Measurements from ENCODE around the gene RASA2. TPM values are rescaled to one million over a fixed set of nuclear protein-coding genes. Genes with fewer than 3 reads are reported as not detected.

RASA2 gene
- total and polyA plus RNA-seq, 9 of the 15 experiments (the other 6 are each of a cell fraction or from before 2014, with no cell fraction given), result 2.0 to 12.8 (median 9.5) TPM

DNA sequence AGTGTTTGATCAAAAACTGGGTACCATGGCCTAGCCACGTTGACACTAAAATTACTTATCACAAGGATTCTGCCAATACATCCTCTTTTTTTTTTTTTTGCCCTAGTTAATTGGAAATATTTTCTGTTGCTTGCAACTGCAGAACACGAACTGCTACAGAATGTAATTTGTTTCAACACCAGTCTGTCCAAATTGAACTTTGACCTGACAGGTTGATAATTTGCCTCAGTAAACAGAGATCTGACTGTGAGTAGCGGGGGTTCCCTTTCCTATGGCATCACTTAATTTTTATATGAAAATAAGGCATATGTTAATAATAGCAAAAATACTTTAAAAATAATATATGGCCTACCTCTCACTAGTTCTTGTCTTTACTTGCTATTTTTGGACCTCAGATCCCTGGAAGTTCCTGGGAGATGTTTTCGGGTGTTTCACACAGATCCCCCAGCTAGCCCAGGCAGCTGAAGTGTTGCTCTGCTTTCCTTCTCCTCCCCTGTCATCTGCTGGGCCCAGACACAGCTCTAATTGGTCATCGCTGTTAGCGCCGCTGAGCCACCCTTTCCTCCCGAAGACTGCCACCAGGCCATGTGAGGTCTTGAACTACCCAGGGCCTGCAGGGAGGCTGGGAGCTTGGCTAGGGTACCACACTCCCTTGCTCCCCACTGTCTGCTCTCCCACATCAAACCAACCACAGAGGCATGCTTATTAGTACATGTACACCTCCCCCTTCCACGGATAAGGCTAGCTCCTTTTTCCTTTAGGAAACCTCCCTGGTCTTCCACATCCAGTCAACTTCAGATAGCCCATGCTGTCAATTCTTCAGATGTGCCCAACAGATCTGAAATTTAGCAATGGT lies 161.5 kb downstream of the RASA2 start (continued):
- TF ChIP-seq CUX1 (CRISPR knock-in tag; IDR thresholded peaks at IDR 0.05), result no peak
- TF ChIP-seq L3MBTL2 (IDR thresholded peaks at IDR 0.05), result no peak
- no peak for TF ChIP-seq SMAD1 (IDR thresholded peaks at IDR 0.05; ENCODE audit: low read depth, low read length, partially characterized antibody)
- no peak for TF ChIP-seq PATZ1 (CRISPR knock-in tag; IDR thresholded peaks at IDR 0.05; ENCODE audit: borderline replicate concordance)
- no peak for TF ChIP-seq ZEB2 (IDR thresholded peaks at IDR 0.05)
- TF ChIP-seq CXXC5 (CRISPR knock-in tag; IDR thresholded peaks at IDR 0.05), result no peak
- TF ChIP-seq IRF1 (CRISPR knock-in tag; IDR thresholded peaks at IDR 0.05; ENCODE audit: borderline replicate concordance), result no peak
- TF ChIP-seq NELFE (IDR thresholded peaks at IDR 0.05; ENCODE audit: insufficient read depth, insufficient read length), result no peak
- no peak for TF ChIP-seq CBX8 (IDR thresholded peaks at IDR 0.05; ENCODE audit: borderline replicate concordance, extremely low read depth, low read depth, low read length, poor library complexity, severe bottlenecking)
- TF ChIP-seq TOE1 (IDR thresholded peaks at IDR 0.05; ENCODE audit: borderline replicate concordance), result no peak
- TF ChIP-seq TOE1 (CRISPR knock-in tag; IDR thresholded peaks at IDR 0.05; ENCODE audit: borderline replicate concordance, low read depth), result no peak
- TF ChIP-seq ZSCAN29 (IDR thresholded peaks at IDR 0.05), result no peak

Data from K562 (cell line).